PC-9 (cell line): Measurements from ENCODE around the gene ICA1. TPM values are rescaled to one million over a fixed set of nuclear protein-coding genes. Genes with fewer than 3 reads are reported as not detected.

Experiments used
- BruUV-seq: library from RNA; stranded (reverse); fragments of 400-500 nt; replicated peaks from 2 replicates; lab custom pipeline; 2021; lab: Mats Ljungman, UMichigan
- CTCF ChIA-PET: fragments of 300-600 bp; sonication (Branson Sonifier 250); formaldehyde crosslinking; loops from one replicate; lab custom pipeline; 2022; ENCODE audit warnings: antibody characterized with exemption; lab: Charles Lee
- POLR2A ChIA-PET: fragments of 300-600 bp; sonication (Branson Sonifier 250); formaldehyde crosslinking; loops from one replicate; lab custom pipeline; 2022; ENCODE audit warnings: antibody characterized with exemption; ENCODE audit not compliant: unreplicated experiment; lab: Charles Lee
- DNase-seq, 2 experiments: peaks; one replicate each; pipeline versions ENCODE4 v3.0.0 to v3.0.0-alpha.2; 2015 to 2022; ENCODE audit warnings: mixed read lengths in 1 of 2
- H2AFZ ChIP-seq: fragments of 200-600 bp; sonication (generic); 2 replicates; pipeline ENCODE4 v1.8.1; 2017; ENCODE audit warnings: antibody characterized with exemption
- H3F3A ChIP-seq: fragments of 200-600 bp; sonication (generic); 2 replicates; pipeline ENCODE4 v1.8.1; 2017; ENCODE audit warnings: antibody characterized with exemption, mild to moderate bottlenecking, low read depth; ENCODE audit not compliant: insufficient read depth
- H3K27ac ChIP-seq: fragments of 200-600 bp; sonication (generic); 2 replicates; pipeline ENCODE4 v1.6.1; 2016; ENCODE audit warnings: mixed run types
- H3K27me3 ChIP-seq: fragments of 200-600 bp; sonication (generic); 2 replicates; pipeline ENCODE4 v1.6.1; 2016; ENCODE audit warnings: low read depth, mixed run types; ENCODE audit not compliant: insufficient read depth
- H3K36me3 ChIP-seq: fragments of 200-600 bp; sonication (generic); 2 replicates; pipeline ENCODE4 v1.6.1; 2016; ENCODE audit warnings: low read depth, mixed run types
- H3K4me1 ChIP-seq: fragments of 200-600 bp; sonication (generic); replicated peaks from 2 replicates; pipeline ENCODE4 v1.6.1; 2016; ENCODE audit warnings: mixed run types; ENCODE audit not compliant: insufficient read depth
- H3K4me2 ChIP-seq: fragments of 200-600 bp; sonication (generic); 2 replicates; pipeline ENCODE4 v1.6.1; 2017; ENCODE audit warnings: mixed run types
- H3K4me3 ChIP-seq: fragments of 200-600 bp; sonication (generic); 2 replicates; pipeline ENCODE4 v1.6.1; 2016; ENCODE audit warnings: mixed run types
- H3K79me2 ChIP-seq: fragments of 200-600 bp; sonication (generic); 2 replicates; pipeline ENCODE4 v1.6.1; 2017; ENCODE audit warnings: low read depth, mixed run types
- H3K9me2 ChIP-seq: fragments of 200-600 bp; sonication (generic); 2 replicates; pipeline ENCODE4 v1.8.1; 2017; ENCODE audit warnings: mild to moderate bottlenecking; ENCODE audit not compliant: insufficient read depth
- H3K9me3 ChIP-seq: fragments of 200-600 bp; sonication (generic); 2 replicates; pipeline ENCODE4 v1.8.1; 2016; ENCODE audit warnings: low read depth; ENCODE audit not compliant: insufficient read depth
- H4K20me1 ChIP-seq: fragments of 200-600 bp; sonication (generic); 2 replicates; pipeline ENCODE4 v1.8.1; 2017; ENCODE audit not compliant: insufficient read depth
- EZH2 ChIP-seq: fragments of 200-600 bp; sonication (generic); IDR thresholded peaks from 2 replicates; pipeline ENCODE4 v1.8.0; 2017; ENCODE audit warnings: antibody characterized with exemption, low read depth
- intact Hi-C: fragments of 100-400 bp; cut with micrococcal nuclease; formaldehyde crosslinking; loops from one replicate; pipeline ENCODE4 v1.10.0; 2022; ENCODE audit not compliant: unreplicated experiment
- total RNA-seq: library from RNA; stranded (reverse); gene quantifications from 2 replicates; pipeline ENCODE4 v1.2.3, GENCODE V29; 2021
- TF ChIP-seq, protein P1 (sequence below): fragments of 200-600 bp; sonication (generic); conservative IDR thresholded peaks from 2 replicates; pipeline ENCODE4 v1.6.1; 2017; ENCODE audit warnings: mixed run types, antibody characterized with exemption, mild to moderate bottlenecking, moderate library complexity

The ICA1 gene
- total RNA-seq, 1 experiment from 2014 or later, result 33.8 TPM

GRCh38 chr7:8159595-8159994, 102.4 kb downstream of the ICA1 start:
- no peaks in the 10 kb centered on the region for H3K36me3 ChIP-seq
- POLR2A ChIA-PET, result no interaction called here
- no peaks in the 10 kb centered on the region for H4K20me1 ChIP-seq
- BruUV-seq, result no TSS peak
- H3F3A ChIP-seq, result no peaks in the 10 kb centered on the region
- CTCF ChIA-PET, result no interaction called here
- no peak overlapping the region for H3K4me3 ChIP-seq
- intact Hi-C loops, result no loop called here
- H3K79me2 ChIP-seq, result no peaks in the 10 kb centered on the region
- no peaks in the 10 kb centered on the region for H3K4me1 ChIP-seq
- no peak overlapping the region for H3K4me2 ChIP-seq
- no peaks in the 10 kb centered on the region for H3K27me3 ChIP-seq
- no peak overlapping the region for H3K27ac ChIP-seq
- no peak overlapping the region for H2AFZ ChIP-seq
- no peaks in the 10 kb centered on the region for H3K9me2 ChIP-seq
- no peak for DNase-seq
- TF ChIP-seq EZH2, result no peak
- TF ChIP-seq, protein P1, sequence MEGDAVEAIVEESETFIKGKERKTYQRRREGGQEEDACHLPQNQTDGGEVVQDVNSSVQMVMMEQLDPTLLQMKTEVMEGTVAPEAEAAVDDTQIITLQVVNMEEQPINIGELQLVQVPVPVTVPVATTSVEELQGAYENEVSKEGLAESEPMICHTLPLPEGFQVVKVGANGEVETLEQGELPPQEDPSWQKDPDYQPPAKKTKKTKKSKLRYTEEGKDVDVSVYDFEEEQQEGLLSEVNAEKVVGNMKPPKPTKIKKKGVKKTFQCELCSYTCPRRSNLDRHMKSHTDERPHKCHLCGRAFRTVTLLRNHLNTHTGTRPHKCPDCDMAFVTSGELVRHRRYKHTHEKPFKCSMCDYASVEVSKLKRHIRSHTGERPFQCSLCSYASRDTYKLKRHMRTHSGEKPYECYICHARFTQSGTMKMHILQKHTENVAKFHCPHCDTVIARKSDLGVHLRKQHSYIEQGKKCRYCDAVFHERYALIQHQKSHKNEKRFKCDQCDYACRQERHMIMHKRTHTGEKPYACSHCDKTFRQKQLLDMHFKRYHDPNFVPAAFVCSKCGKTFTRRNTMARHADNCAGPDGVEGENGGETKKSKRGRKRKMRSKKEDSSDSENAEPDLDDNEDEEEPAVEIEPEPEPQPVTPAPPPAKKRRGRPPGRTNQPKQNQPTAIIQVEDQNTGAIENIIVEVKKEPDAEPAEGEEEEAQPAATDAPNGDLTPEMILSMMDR, result no peak
- 0 out of 2 replicates have a peak, but pooled peaks cover 4% of the 10 kb centered on the region for H3K9me3 ChIP-seq

DNA sequence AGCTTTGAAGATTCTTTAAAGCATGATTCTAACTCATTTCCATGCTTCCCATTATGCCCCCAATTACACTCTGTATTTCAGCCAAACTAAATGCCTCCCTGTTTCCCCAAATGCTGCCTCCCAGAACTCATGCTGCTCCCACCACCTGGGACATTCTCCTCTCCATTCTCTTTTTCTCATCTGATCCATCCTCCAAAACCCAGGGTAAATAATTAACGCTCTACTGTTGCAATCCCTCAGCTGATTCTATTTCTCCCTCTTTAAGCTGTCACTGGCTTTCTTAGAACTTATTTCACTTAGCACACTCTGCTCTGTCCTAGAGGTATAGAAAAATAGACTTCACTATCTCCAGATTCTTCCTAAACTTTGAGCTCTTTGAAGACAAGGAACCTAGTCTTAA, 104.7 kb downstream of the ICA1 start:
- H3K4me2 ChIP-seq, result no peak overlapping the region
- 0 out of 2 replicates have a peak, but pooled peaks cover 4% of the 10 kb centered on the region for H3K9me3 ChIP-seq
- no peaks in the 10 kb centered on the region for H3K9me2 ChIP-seq
- H3K27ac ChIP-seq, result no peak overlapping the region
- no peaks in the 10 kb centered on the region for H4K20me1 ChIP-seq
- ChIA-PET POLR2A (interaction anchor here (0.6 kb wide), 1 partner anchor 22 kb away, joined by 5 read pairs; no protein-coding TSS in a partner anchor), CTCF (no interaction called here)
- no peaks in the 10 kb centered on the region for H3F3A ChIP-seq
- no peak overlapping the region for H2AFZ ChIP-seq
- H3K27me3 ChIP-seq, result no peaks in the 10 kb centered on the region
- intact Hi-C loops, result no loop called here
- H3K36me3 ChIP-seq, result no peaks in the 10 kb centered on the region
- no peaks in the 10 kb centered on the region for H3K79me2 ChIP-seq
- TF ChIP-seq, protein P1, result no peak
- no peak for TF ChIP-seq EZH2
- no TSS peak for BruUV-seq
- no peak overlapping the region for H3K4me3 ChIP-seq
- no peaks in the 10 kb centered on the region for H3K4me1 ChIP-seq
- no peak for DNase-seq

DNA sequence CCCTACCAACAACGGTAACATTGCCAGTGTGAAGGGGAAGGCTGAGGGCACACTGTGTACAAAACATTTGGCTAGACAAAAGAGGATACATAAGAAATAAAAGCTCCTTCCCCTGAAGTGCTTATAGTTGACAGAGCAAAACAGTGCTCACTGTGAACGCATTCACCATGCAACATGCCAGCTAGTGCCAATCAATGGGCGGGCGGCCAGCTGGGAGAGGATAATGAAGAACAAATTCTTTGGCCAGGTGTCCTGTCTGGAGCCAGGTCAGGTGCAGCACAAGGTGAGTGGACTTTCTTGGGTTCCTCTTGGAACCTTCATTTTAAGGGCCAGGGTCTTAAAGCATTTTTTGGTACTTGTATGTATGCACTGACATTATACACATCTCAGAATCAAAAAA, 106.1 kb downstream of the ICA1 start:
- Histone ChIP-seq H3K27ac (no peak overlapping the region), H3K9me2 (no peaks in the 10 kb centered on the region), H2AFZ (no peak overlapping the region), H3F3A (no peaks in the 10 kb centered on the region), H3K9me3 (0 out of 2 replicates have a peak, but pooled peaks cover 4% of the 10 kb centered on the region), H3K79me2 (no peaks in the 10 kb centered on the region), H3K4me1 (no peaks in the 10 kb centered on the region), H4K20me1 (no peaks in the 10 kb centered on the region), H3K36me3 (no peaks in the 10 kb centered on the region), H3K27me3 (no peaks in the 10 kb centered on the region), H3K4me2 (no peak overlapping the region), H3K4me3 (no peak overlapping the region)
- TF ChIP-seq EZH2, result no peak
- TF ChIP-seq, protein P1, result no peak
- CTCF ChIA-PET, result no interaction called here
- no peak for DNase-seq
- no TSS peak for BruUV-seq
- intact Hi-C loops, result no loop called here
- POLR2A ChIA-PET, result no interaction called here
